H1 (cell line): ENCODE data around the gene LHX8. TPM values are rescaled to one million over a fixed set of nuclear protein-coding genes. Genes with fewer than 3 reads are reported as not detected.

Experiments used
- CTCF ChIA-PET: fragments of 300-600 bp; sonication (Branson Sonifier 250); formaldehyde crosslinking; loops from one replicate; lab custom pipeline; 2021; ENCODE audit not compliant: partially characterized antibody; lab: Charles Lee
- POLR2A ChIA-PET: fragments of 300-600 bp; sonication (Branson Sonifier 250); formaldehyde crosslinking; loops from one replicate; lab custom pipeline; 2021; ENCODE audit warnings: inconsistent platforms; ENCODE audit not compliant: partially characterized antibody; lab: Charles Lee
- DNase-seq, 2 experiments: peaks; one replicate each; pipeline versions ENCODE4 v3.0.0 to v3.0.0-alpha.2; 2010 to 2022; ENCODE audit warnings: low spot score in 2 of 2, low read depth in 1 of 2, mixed read lengths in 1 of 2
- FAIRE-seq: peaks from 2 replicates; lab custom pipeline; 2011; peaks lifted over from hg19 to GRCh38; lab: Jason Lieb, UNC
- H2AFZ ChIP-seq: 2 replicates; pipeline ENCODE4 v1.8.1; 2012; ENCODE audit warnings: low read length, inconsistent platforms
- H2AK5ac ChIP-seq: 2 replicates; pipeline ENCODE4 v1.6.1; 2013; ENCODE audit warnings: low read depth, low read length
- H2BK120ac ChIP-seq: replicated peaks from 2 replicates; pipeline ENCODE3; 2013; ENCODE audit warnings: low read depth, low read length, inconsistent platforms
- H2BK12ac ChIP-seq: 2 replicates; pipeline ENCODE4 v1.6.1; 2013; ENCODE audit warnings: low read depth, low read length
- H2BK15ac ChIP-seq: 2 replicates; pipeline ENCODE4 v1.6.1; 2013; ENCODE audit warnings: low read length
- H2BK20ac ChIP-seq: 2 replicates; pipeline ENCODE4 v1.6.1; 2013; ENCODE audit warnings: low read length
- H2BK5ac ChIP-seq: 2 replicates; pipeline ENCODE4 v1.6.1; 2013; ENCODE audit warnings: low read depth, low read length
- H3K14ac ChIP-seq: 2 replicates; pipeline ENCODE4 v1.6.1; 2013; ENCODE audit warnings: inconsistent platforms; ENCODE audit not compliant: insufficient read length
- H3K18ac ChIP-seq: 2 replicates; pipeline ENCODE4 v1.6.1; 2013; ENCODE audit warnings: low read length; ENCODE audit errors: extremely low read depth
- H3K23ac ChIP-seq: 2 replicates; pipeline ENCODE4 v1.6.1; 2013; ENCODE audit warnings: inconsistent platforms; ENCODE audit not compliant: insufficient read length
- H3K23me2 ChIP-seq: 2 replicates; pipeline ENCODE4 v1.6.1; 2013; ENCODE audit warnings: low read depth, low read length
- H3K27ac ChIP-seq: 2 replicates; pipeline ENCODE4 v1.6.1; 2011; ENCODE audit warnings: low read depth, low read length, inconsistent platforms
- H3K27me3 ChIP-seq, 4 experiments: replicated peaks in 1 of 4; 1 replicate in 1 of 4; 2 replicates in 3 of 4; pipeline versions ENCODE4 v1.6.1 to v1.8.1; 2011 to 2013; ENCODE audit warnings: low read length in 3 of 4, mild to moderate bottlenecking in 3 of 4, inconsistent platforms in 2 of 4, mixed read lengths in 2 of 4, moderate library complexity in 1 of 4; ENCODE audit not compliant: control insufficient read depth in 3 of 4, insufficient read depth in 3 of 4; ENCODE audit errors: extremely low read depth in 1 of 4
- H3K36me3 ChIP-seq, 4 experiments: 2 replicates each; pipeline versions ENCODE4 v1.6.1 to v1.8.1; 2011 to 2013; ENCODE audit warnings: mild to moderate bottlenecking in 4 of 4, low read length in 3 of 4, moderate library complexity in 2 of 4, control low read depth in 1 of 4, inconsistent platforms in 1 of 4; ENCODE audit not compliant: insufficient read depth in 4 of 4, control insufficient read depth in 2 of 4
- H3K4ac ChIP-seq: replicated peaks from 2 replicates; pipeline ENCODE3; 2013; ENCODE audit warnings: low read length, low read depth, mixed read lengths, inconsistent platforms; ENCODE audit not compliant: insufficient read length
- H3K4me1 ChIP-seq, 4 experiments: replicated peaks in 1 of 4; 1 replicate in 1 of 4; 2 replicates in 3 of 4; pipeline versions ENCODE4 v1.6.1 to v1.8.1; 2011 to 2013; ENCODE audit warnings: low read length in 3 of 4, inconsistent platforms in 2 of 4, mixed read lengths in 1 of 4; ENCODE audit not compliant: insufficient read depth in 4 of 4, control insufficient read depth in 3 of 4
- H3K4me2 ChIP-seq, 2 experiments: 2 replicates each; pipeline versions ENCODE4 v1.6.1 to v1.8.1; 2011 to 2013; ENCODE audit warnings: low read depth in 2 of 2, low read length in 2 of 2, control low read depth in 1 of 2, inconsistent platforms in 1 of 2, mild to moderate bottlenecking in 1 of 2; ENCODE audit not compliant: insufficient read depth in 1 of 2
- H3K4me3 ChIP-seq, 4 experiments: fragments of 200-600, 300-600 bp in 1 of 4; sonication (generic), shearing (Covaris generic), sonication (Bioruptor Twin) in 1 of 4; 2 replicates each; pipeline versions ENCODE4 v1.5.1 to v1.8.1; 2011 to 2016; ENCODE audit warnings: low read length in 4 of 4, low read depth in 3 of 4, control low read depth in 2 of 4, inconsistent platforms in 2 of 4, mild to moderate bottlenecking in 2 of 4, mixed read lengths in 1 of 4, moderate library complexity in 1 of 4; ENCODE audit not compliant: insufficient read depth in 2 of 4; ENCODE audit errors: extremely low read depth in 1 of 4
- H3K56ac ChIP-seq: replicated peaks from 2 replicates; pipeline ENCODE3; 2013; ENCODE audit warnings: low read depth, mild to moderate bottlenecking, mixed read lengths, low read length, inconsistent platforms; ENCODE audit not compliant: insufficient read length
- H3K79me1 ChIP-seq: 2 replicates; pipeline ENCODE4 v1.6.1; 2013; ENCODE audit warnings: low read depth, low read length, control low read depth
- H3K79me2 ChIP-seq, 2 experiments: 2 replicates each; pipeline versions ENCODE4 v1.6.1 to v1.8.1; 2012 to 2013; ENCODE audit warnings: low read length in 2 of 2, mild to moderate bottlenecking in 2 of 2, inconsistent platforms in 1 of 2; ENCODE audit not compliant: insufficient read depth in 2 of 2, control insufficient read depth in 1 of 2
- H3K9ac ChIP-seq, 4 experiments: replicated peaks in 1 of 4; 1 replicate in 1 of 4; 2 replicates in 3 of 4; pipeline versions ENCODE4 v1.6.1 to v1.8.1; 2011 to 2013; ENCODE audit warnings: low read depth in 3 of 4, low read length in 3 of 4, control low read depth in 2 of 4, mild to moderate bottlenecking in 2 of 4, moderate library complexity in 2 of 4, inconsistent platforms in 1 of 4; ENCODE audit errors: extremely low read depth in 1 of 4
- H3K9me3 ChIP-seq, 2 experiments: 2 replicates each; pipeline versions ENCODE4 v1.6.1 to v1.8.1; 2012 to 2013; ENCODE audit warnings: mild to moderate bottlenecking in 2 of 2, moderate library complexity in 2 of 2, control low read depth in 1 of 2, inconsistent platforms in 1 of 2, low read depth in 1 of 2, low read length in 1 of 2, mixed read lengths in 1 of 2; ENCODE audit not compliant: insufficient read depth in 2 of 2
- H4K20me1 ChIP-seq, 2 experiments: replicated peaks in 1 of 2; 2 replicates each; pipeline versions ENCODE3 to v1.8.1; 2011 to 2013; ENCODE audit warnings: inconsistent platforms in 2 of 2, low read length in 2 of 2, mild to moderate bottlenecking in 1 of 2; ENCODE audit not compliant: insufficient read depth in 2 of 2, control insufficient read depth in 1 of 2
- H4K5ac ChIP-seq: 2 replicates; pipeline ENCODE4 v1.6.1; 2013; ENCODE audit warnings: low read length, low read depth, mixed read lengths, inconsistent platforms; ENCODE audit not compliant: insufficient read length
- H4K8ac ChIP-seq: 2 replicates; pipeline ENCODE4 v1.8.0; 2013; ENCODE audit warnings: mild to moderate bottlenecking, moderate library complexity, low read length, inconsistent platforms; ENCODE audit not compliant: insufficient read depth; ENCODE audit errors: extremely low read depth
- H4K91ac ChIP-seq: replicated peaks from 2 replicates; pipeline ENCODE3; 2013; ENCODE audit warnings: low read length, mixed read lengths, inconsistent platforms; ENCODE audit not compliant: insufficient read length
- RFX5 ChIP-seq: IDR thresholded peaks from 2 replicates; pipeline ENCODE4 v1.6.1; 2011; ENCODE audit warnings: low read depth, low read length, improper control_type of control experiment, borderline replicate concordance
- SIX5 ChIP-seq: IDR thresholded peaks from 2 replicates; pipeline ENCODE4 v1.6.1; 2011; ENCODE audit warnings: mild to moderate bottlenecking, low read depth, low read length
- TBP ChIP-seq: IDR thresholded peaks from 2 replicates; pipeline ENCODE4 v1.6.1; 2011; ENCODE audit warnings: low read depth, low read length, improper control_type of control experiment
- YY1 ChIP-seq: IDR thresholded peaks from 2 replicates; pipeline ENCODE4 v1.6.1; 2011; ENCODE audit warnings: low read depth, mild to moderate bottlenecking, low read length
- WGBS, 2 experiments: shearing (Covaris generic) in 1 of 2; methylation state at CpG; one replicate each; pipeline versions ENCODE4 v1.1.6 to v1.1.7; 2013 to 2015; ENCODE audit warnings: low lambda C conversion rate in 2 of 2, mixed read lengths in 2 of 2, inconsistent platforms in 1 of 2, low coverage in 1 of 2, missing lambda C conversion rate in 1 of 2; ENCODE audit not compliant: insufficient replicate concordance in 2 of 2, insufficient coverage in 1 of 2, insufficient read length in 1 of 2; ENCODE audit errors: extremely low coverage in 1 of 2, missing lambda C conversion rate in 1 of 2; 5-methylcytosine and 5-hydroxymethylcytosine counted together
- polyA plus RNA-seq, 7 experiments: library from polyadenylated mRNA; depleted of rRNA in 3 of 7; stranded (reverse) in 5 of 7; unstranded in 2 of 7; fragments of >200 nt in 5 of 7; fragments of 200-250 nt in 2 of 7; gene quantifications; 1 replicate in 5 of 7; 2 replicates in 1 of 7; 4 replicates in 1 of 7; pipeline versions ENCODE4 v1.2.1 to v1.2.3, GENCODE V29; 2011 to 2013; ENCODE audit warnings: missing spikeins in 2 of 7, mixed read lengths in 2 of 7
- total RNA-seq: library from RNA; stranded (reverse); fragmentation: NEBNext Ultra II Directional; extraction: Animal tissue kit (Norgen Biotek cat#: 25700); gene quantifications from 2 replicates; pipeline ENCODE4 v1.2.1, GENCODE V29; 2021
- TF ChIP-seq, protein P1 (sequence below), 3 experiments: IDR thresholded peaks; 1 replicate in 2 of 3; 2 replicates in 1 of 3; pipeline versions ENCODE4 v1.5.1 to v1.6.1; 2011; ENCODE audit warnings: low read length in 3 of 3, mild to moderate bottlenecking in 3 of 3, inconsistent platforms in 2 of 3, low read depth in 1 of 3, moderate library complexity in 1 of 3; ENCODE audit not compliant: insufficient read depth in 1 of 3; ENCODE audit errors: control extremely low read depth in 1 of 3
- TF ChIP-seq, protein P2 (sequence below): IDR thresholded peaks from 2 replicates; pipeline ENCODE4 v1.6.1; 2012; ENCODE audit warnings: inconsistent platforms

LHX8 gene
- total and polyA plus RNA-seq, 2 of the 8 experiments (the other 6 are each of a cell fraction or from before 2014, with no cell fraction given) = 0.50 to 1.2 TPM

DNA sequence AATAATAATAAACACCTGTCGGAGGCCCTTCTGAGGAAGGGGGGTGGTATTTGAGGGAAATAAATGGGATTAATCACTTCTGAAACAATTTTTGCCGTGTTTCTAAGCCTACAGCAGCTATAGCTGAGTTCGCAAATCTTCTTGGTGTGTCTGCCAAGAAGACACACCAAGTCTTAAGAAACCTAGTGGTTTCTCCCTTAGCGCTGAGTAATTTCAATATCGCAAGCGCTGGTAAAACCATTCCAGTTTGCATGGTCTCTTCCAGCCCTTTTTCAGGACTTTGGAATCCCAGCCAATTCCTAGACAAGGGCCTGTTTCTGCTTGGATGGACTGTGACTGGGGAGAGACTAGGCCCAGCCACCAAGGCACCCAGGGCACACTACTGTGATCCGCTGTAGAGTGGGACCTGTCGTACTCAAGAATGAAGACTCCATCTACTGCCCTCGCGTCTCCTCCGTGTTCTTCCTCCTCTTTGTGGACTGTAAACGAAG is 7.5 kb upstream of the LHX8 start:
- CTCF ChIA-PET = interaction anchor here (0.8 to 2.7 kb wide), 7 partner anchors 11 to 162 kb away, joined by 3 to 16 read pairs (median 3); no protein-coding TSS in a partner anchor
- DNase-seq = no peak
- H3K56ac ChIP-seq = no peak overlapping the region
- peaks cover 34 to 50% (median 49%) of the 10 kb centered on the region in 4 experiments for H3K27me3 ChIP-seq
- H3K79me1 ChIP-seq = no peaks in the 10 kb centered on the region
- peaks cover 6% of the 10 kb centered on the region; the same call in 1 of the 2 replicates for H3K23me2 ChIP-seq
- no peak overlapping the region for H3K4me2 ChIP-seq
- POLR2A ChIA-PET = no interaction called here
- H3K4ac ChIP-seq = no peak overlapping the region
- no peak overlapping the region for H2AK5ac ChIP-seq
- H4K91ac ChIP-seq = no peak overlapping the region
- H4K5ac ChIP-seq = no peak overlapping the region
- H4K20me1 ChIP-seq = no peaks in the 10 kb centered on the region
- peak overlapping the region; percentile 64; the same call in 1 of the 2 replicates for H2BK20ac ChIP-seq
- no peaks in the 10 kb centered on the region for H3K9me3 ChIP-seq
- TF ChIP-seq TBP (no peak), SIX5 (no peak), YY1 (no peak), RFX5 (no peak)
- TF ChIP-seq, protein P1, sequence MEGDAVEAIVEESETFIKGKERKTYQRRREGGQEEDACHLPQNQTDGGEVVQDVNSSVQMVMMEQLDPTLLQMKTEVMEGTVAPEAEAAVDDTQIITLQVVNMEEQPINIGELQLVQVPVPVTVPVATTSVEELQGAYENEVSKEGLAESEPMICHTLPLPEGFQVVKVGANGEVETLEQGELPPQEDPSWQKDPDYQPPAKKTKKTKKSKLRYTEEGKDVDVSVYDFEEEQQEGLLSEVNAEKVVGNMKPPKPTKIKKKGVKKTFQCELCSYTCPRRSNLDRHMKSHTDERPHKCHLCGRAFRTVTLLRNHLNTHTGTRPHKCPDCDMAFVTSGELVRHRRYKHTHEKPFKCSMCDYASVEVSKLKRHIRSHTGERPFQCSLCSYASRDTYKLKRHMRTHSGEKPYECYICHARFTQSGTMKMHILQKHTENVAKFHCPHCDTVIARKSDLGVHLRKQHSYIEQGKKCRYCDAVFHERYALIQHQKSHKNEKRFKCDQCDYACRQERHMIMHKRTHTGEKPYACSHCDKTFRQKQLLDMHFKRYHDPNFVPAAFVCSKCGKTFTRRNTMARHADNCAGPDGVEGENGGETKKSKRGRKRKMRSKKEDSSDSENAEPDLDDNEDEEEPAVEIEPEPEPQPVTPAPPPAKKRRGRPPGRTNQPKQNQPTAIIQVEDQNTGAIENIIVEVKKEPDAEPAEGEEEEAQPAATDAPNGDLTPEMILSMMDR (IDR thresholded peaks at IDR 0.05; ENCODE audit: control extremely low read depth in 1 of 3, insufficient read depth in 1 of 3, low read depth in 1 of 3, low read length in 3 of 3) = no peak
- TF ChIP-seq, protein P2, sequence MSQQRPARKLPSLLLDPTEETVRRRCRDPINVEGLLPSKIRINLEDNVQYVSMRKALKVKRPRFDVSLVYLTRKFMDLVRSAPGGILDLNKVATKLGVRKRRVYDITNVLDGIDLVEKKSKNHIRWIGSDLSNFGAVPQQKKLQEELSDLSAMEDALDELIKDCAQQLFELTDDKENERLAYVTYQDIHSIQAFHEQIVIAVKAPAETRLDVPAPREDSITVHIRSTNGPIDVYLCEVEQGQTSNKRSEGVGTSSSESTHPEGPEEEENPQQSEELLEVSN = no peak
- H3K4me1 ChIP-seq = peaks cover 4 to 20% (median 14%) of the 10 kb centered on the region in 4 experiments
- H3K23ac ChIP-seq = no peak overlapping the region
- no peak overlapping the region for H3K14ac ChIP-seq
- H2BK12ac ChIP-seq = no peak overlapping the region
- H2BK15ac ChIP-seq = 0 out of 2 replicates have a peak overlapping the region, but pooled peaks have one; percentile 49
- no peak overlapping the region for H3K9ac ChIP-seq
- H3K4me3 ChIP-seq = no peak overlapping the region
- H2BK120ac ChIP-seq = no peak overlapping the region
- 92% methylated on average over 12 of the region's 12 CpGs; no CpG with 5 or more reads in 1 of the 2 experiments for WGBS, 2 experiments
- no peaks in the 10 kb centered on the region for H3K79me2 ChIP-seq
- no peak overlapping the region for H2AFZ ChIP-seq
- FAIRE-seq = no peak
- no peak overlapping the region for H4K8ac ChIP-seq
- H3K18ac ChIP-seq = no peak overlapping the region
- H2BK5ac ChIP-seq = no peak overlapping the region
- no peak overlapping the region for H3K27ac ChIP-seq
- no peaks in the 10 kb centered on the region for H3K36me3 ChIP-seq
